HG02798 (cell line): ENCODE results near the gene ANO9.
"Not testable (repeated sequence)": the region's sequence is repeated elsewhere in the genome, so short reads cannot be mapped to it uniquely, and the experiment has no call there.

Source experiments
- ATAC-seq: cut with Tn5 transposase; IDR thresholded peaks from one replicate; pipeline ENCODE4 v1.9.1; 2021; ENCODE audit warnings: mild to moderate bottlenecking; ENCODE audit not compliant: unreplicated experiment, poor library complexity

The ANO9 gene

GRCh38 chr11:472816-473215, 31.0 kb upstream of the ANO9 start:
- ATAC-seq: no peak

- no peak for ATAC-seq
Observed at GRCh38 chr11:472272-472671, 30.5 kb upstream of the ANO9 start.

GRCh38 chr11:471468-472145, 29.8 kb upstream of the ANO9 start:
- no peak for ATAC-seq

- ATAC-seq: no peak
Observed at GRCh38 chr11:469684-470560, 28.1 kb upstream of the ANO9 start.

- not testable (repeated sequence) for ATAC-seq
Observed at GRCh38 chr11:469026-469683, 27.3 kb upstream of the ANO9 start.

GRCh38 chr11:468493-468892, 26.7 kb upstream of the ANO9 start:
- ATAC-seq: no peak

- ATAC-seq: no peak
Observed at GRCh38 chr11:468036-468435, 26.2 kb upstream of the ANO9 start.

GRCh38 chr11:465896-466530, 24.2 kb upstream of the ANO9 start:
- ATAC-seq: no peak

GRCh38 chr11:464316-464715, 22.5 kb upstream of the ANO9 start:
- no peak for ATAC-seq

GRCh38 chr11:462107-462890, 20.5 kb upstream of the ANO9 start:
- no peak for ATAC-seq

GRCh38 chr11:461626-462025, 19.8 kb upstream of the ANO9 start:
- no peak for ATAC-seq

GRCh38 chr11:460331-461199, 18.8 kb upstream of the ANO9 start:
- ATAC-seq: no peak

- ATAC-seq: no peak
Observed at GRCh38 chr11:459511-460220, 17.9 kb upstream of the ANO9 start.

- ATAC-seq: no peak
Observed at GRCh38 chr11:457111-457760, 15.4 kb upstream of the ANO9 start.

- ATAC-seq: no peak
Observed at GRCh38 chr11:456533-456932, 14.7 kb upstream of the ANO9 start.

GRCh38 chr11:455566-456147, 13.8 kb upstream of the ANO9 start:
- ATAC-seq: no peak

- no peak for ATAC-seq
Observed at GRCh38 chr11:454801-455565, 13.2 kb upstream of the ANO9 start.
